ENCODE results near the gene PRR19.
A peak's percentile ranks its signal among the peaks of the same experiment; 100 is the strongest.

PRR19 gene, protein sequence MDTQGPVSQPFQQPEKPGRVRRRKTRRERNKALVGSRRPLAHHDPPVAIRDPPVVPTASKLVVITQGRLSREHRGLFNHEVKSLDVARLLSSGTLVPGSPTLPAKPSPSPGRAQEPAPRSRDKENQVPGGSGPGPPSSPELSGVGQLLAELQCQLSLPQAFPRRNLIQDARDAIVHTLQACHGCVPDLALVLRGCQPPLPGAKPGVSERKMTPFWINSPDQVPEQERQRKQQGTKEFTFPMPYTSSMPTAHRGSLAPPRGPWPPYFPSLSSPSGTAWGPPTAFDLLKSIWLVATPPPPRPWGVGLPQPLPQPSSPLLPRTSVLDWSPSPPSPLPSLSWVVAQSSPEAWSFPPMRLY

DNA sequence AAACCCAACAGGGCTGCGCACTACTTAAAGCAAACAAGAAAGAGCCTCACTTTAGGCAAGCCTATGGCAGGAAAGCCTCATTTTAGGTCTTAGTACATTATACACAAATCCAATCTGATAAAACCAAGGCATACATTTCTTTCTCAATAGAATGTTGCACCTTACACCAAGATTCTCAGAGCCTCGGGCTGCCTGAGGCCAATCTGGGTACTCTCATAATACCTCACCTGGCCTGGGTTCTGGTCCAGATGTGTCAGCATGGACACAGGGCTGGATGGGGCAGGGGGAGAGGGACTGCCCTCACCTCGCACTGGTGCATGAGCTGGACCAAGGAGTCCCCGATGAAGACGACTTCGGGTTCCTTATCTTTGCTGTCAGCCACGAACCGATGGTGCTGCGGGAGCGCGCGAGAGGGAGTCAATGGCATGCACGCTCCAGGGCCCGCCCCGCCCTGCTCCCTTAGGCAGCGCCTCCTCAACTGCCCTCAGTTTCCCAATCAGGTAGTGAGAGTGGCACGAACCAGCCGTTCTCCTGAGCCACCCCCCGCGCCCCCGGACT, at the start of gene PRR19:
TSS of gene PRR19 (plus strand) at position 487 of the 558 bp plus-strand sequence. CDS start 7,453 bp downstream, outside the sequence.
- peak within 1 kb of the TSS; percentile 52 for H3K27ac ChIP-seq
- no peaks in the 10 kb centered on the region for H3K36me3 ChIP-seq
- peak within 1 kb of the TSS; percentile 64 to 71 for H3K4me3 ChIP-seq (ENCODE audit: low read depth in 1 of 2, low read length in 1 of 2)
- TF ChIP-seq, protein P1, sequence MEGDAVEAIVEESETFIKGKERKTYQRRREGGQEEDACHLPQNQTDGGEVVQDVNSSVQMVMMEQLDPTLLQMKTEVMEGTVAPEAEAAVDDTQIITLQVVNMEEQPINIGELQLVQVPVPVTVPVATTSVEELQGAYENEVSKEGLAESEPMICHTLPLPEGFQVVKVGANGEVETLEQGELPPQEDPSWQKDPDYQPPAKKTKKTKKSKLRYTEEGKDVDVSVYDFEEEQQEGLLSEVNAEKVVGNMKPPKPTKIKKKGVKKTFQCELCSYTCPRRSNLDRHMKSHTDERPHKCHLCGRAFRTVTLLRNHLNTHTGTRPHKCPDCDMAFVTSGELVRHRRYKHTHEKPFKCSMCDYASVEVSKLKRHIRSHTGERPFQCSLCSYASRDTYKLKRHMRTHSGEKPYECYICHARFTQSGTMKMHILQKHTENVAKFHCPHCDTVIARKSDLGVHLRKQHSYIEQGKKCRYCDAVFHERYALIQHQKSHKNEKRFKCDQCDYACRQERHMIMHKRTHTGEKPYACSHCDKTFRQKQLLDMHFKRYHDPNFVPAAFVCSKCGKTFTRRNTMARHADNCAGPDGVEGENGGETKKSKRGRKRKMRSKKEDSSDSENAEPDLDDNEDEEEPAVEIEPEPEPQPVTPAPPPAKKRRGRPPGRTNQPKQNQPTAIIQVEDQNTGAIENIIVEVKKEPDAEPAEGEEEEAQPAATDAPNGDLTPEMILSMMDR (IDR thresholded peaks at IDR 0.05) = no peak
- no peaks in the 10 kb centered on the region for H3K9me3 ChIP-seq
- peaks cover 12 to 15% of the 10 kb centered on the region in 2 experiments for H3K4me1 ChIP-seq (ENCODE audit: control insufficient read depth in 1 of 2, insufficient read depth in 1 of 2, low read depth in 1 of 2, low read length in 1 of 2)
- peaks cover 16% of the 10 kb centered on the region for H3K27me3 ChIP-seq

DNA sequence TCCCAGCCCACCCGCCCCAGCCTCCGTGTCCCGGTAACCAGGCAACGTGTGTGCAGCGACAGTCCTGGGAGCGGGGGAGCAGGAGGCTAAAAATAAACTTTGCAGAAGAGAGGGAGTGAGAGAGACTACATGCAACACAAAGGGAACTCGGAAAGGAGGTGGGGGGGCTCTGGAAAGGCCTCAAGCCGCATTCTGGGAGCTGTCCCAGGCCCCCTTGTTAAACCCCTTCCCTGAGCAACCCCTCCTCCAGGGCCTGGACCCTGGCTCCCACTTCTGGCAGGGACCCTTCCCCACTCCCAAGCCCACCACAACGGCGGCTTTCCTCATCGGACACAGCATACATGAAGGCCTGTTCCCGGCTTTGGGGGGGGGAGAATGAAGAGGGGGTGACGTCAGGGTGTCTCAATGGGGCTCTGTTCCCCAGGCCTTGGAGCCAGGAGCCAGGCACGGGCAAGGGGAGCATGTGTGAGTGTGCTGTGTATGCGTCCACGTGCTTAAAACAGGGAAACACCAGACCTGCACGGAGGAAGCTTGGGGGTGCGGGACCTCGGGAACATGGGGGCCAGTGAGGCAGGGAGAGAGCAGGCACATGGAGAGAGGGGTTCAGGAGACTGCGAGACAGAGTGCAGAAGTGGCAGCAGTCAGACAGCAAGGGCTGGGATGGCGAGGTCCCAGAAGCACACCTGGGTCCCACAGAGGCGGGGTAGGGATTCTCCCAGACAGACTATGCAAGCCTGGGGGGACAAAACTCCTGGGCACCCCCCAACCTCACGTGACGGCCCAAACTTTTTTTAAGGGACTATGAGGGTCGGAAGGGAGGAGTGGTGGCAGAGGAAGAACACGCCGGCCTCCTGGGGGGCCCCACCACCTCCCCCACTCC, 49.3 kb upstream of the PRR19 start:
- Histone ChIP-seq H3K4me1 (ENCODE audit: control insufficient read depth in 1 of 2, insufficient read depth in 1 of 2, low read depth in 1 of 2, low read length in 1 of 2) (peaks cover 31 to 41% of the 10 kb centered on the region in 2 experiments), H3K36me3 (peaks cover 22% of the 10 kb centered on the region), H3K27ac (peak overlapping the region; percentile 95), H3K27me3 (peaks cover 28% of the 10 kb centered on the region), H3K4me3 (ENCODE audit: low read depth in 1 of 2, low read length in 1 of 2) (peak overlapping the region; percentile 74 to 92), H3K9me3 (no peaks in the 10 kb centered on the region)
- TF ChIP-seq, protein P1 (IDR thresholded peaks at IDR 0.05) = no peak

DNA sequence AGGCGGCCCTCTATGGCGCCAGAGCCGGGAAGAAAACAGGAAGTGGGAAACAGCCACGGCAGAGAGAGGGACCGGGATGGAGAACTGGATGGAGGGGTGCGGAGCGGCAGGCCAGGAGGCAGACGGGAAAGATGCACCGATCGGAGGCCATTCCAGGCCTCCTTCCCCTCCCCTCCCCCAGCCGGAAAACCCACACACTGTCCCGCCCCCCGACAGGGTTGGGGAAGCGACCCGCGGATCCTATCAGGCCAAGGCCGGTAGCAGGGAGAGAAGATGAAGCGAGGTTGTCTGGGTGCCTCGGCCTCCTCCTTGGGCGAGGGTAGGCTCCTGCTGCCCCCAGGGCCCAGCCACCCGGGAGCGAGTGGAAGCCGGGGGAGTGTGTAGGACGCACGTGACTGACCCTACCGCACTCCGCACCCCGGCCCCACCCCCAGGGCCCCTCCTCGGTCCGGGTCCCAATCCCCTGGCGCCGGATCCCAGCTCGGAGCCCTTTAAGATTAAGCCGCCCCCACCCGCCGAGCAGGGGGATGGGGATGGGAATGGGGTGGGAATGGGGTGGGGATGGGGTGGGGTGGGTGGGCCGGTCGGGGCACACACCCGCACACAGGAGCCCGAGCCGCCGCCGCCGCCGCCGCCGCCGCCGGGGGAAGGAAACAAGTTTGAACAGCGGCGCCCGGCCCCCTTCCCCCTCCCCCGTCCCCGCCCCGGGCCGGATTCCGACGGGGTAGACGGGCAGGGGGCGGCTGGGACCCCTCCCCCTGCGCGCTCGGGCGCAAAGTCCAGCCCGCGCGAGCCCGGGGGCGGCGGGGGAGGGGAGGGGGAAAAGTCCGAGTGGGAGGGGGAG, 48.5 kb upstream of the PRR19 start:
- peaks cover 19% of the 10 kb centered on the region for H3K36me3 ChIP-seq
- peak overlapping the region; percentile 95 for H3K27ac ChIP-seq
- peaks cover 37% of the 10 kb centered on the region for H3K27me3 ChIP-seq
- peak overlapping the region; percentile 92 to 96 for H3K4me3 ChIP-seq (ENCODE audit: low read depth in 1 of 2, low read length in 1 of 2)
- H3K9me3 ChIP-seq = no peaks in the 10 kb centered on the region
- H3K4me1 ChIP-seq (ENCODE audit: control insufficient read depth in 1 of 2, insufficient read depth in 1 of 2, low read depth in 1 of 2, low read length in 1 of 2) = peaks cover 31 to 41% of the 10 kb centered on the region in 2 experiments
- TF ChIP-seq, protein P1 (IDR thresholded peaks at IDR 0.05) = no peak

DNA sequence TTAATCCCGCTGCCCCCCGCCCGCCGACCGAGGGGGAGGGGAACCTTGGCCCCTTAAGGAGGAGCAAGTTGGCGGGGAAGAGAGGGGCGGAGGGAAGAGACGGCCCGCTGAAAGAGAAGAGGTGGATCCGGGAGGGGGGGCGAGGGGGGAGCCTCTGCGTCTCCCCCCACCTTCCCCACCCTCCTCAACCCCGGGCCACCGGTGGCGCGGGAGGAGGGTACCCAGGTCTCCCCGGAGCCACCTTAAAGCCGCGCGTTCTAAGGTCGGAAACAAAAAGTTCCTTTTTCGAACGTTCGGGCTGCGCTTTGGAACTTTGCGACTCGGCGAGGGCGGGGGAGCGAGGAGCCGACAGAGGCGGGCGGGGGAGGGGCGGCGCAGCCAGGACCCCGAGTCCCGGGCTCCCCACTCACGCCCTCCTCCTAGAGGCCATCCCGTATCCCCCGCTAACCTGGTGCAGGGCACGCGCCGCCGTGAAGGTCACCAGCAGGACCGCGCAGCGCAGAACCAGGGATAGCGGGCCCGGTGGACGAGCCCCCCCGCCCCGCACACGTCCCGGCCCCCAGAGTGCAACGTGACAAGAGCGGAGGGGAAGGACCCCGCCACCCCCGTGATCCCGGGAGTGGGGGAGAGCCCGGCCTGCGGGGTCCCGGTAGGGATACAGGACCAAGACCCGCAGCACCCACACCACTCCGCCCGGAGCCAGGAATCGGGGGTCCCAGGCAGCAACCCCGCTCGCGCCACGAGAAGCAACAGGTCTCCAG, 47.7 kb upstream of the PRR19 start:
- Histone ChIP-seq H3K9me3 (no peaks in the 10 kb centered on the region), H3K4me3 (ENCODE audit: low read depth in 1 of 2, low read length in 1 of 2) (peak overlapping the region; percentile 92 to 96), H3K36me3 (peaks cover 11% of the 10 kb centered on the region), H3K27me3 (peaks cover 38% of the 10 kb centered on the region), H3K27ac (peak overlapping the region; percentile 95), H3K4me1 (ENCODE audit: control insufficient read depth in 1 of 2, insufficient read depth in 1 of 2, low read depth in 1 of 2, low read length in 1 of 2) (peaks cover 31 to 41% of the 10 kb centered on the region in 2 experiments)
- TF ChIP-seq, protein P1 (IDR thresholded peaks at IDR 0.05) = peak; percentile 42
